GM18508 (cell line): ENCODE data around the gene NCKIPSD.

Experiments
- ATAC-seq: cut with Tn5 transposase; IDR thresholded peaks from one replicate; pipeline ENCODE4 v1.9.1; 2021; ENCODE audit warnings: moderate number of reproducible peaks; ENCODE audit not compliant: insufficient read depth, unreplicated experiment

Gene NCKIPSD

GRCh38 chr3:48697952-48698351, 12.2 kb upstream of the NCKIPSD start:
- no peak for ATAC-seq

- no peak for ATAC-seq
These were observed 10.9 kb upstream of the NCKIPSD start for GRCh38 chr3:48696601-48697000.

GRCh38 chr3:48696156-48696555, 10.4 kb upstream of the NCKIPSD start:
- ATAC-seq = no peak

GRCh38 chr3:48695393-48695753, 9.7 kb upstream of the NCKIPSD start:
- no peak for ATAC-seq

GRCh38 chr3:48694610-48695392, 9.1 kb upstream of the NCKIPSD start:
- no peak for ATAC-seq

GRCh38 chr3:48693826-48694225, 8.1 kb upstream of the NCKIPSD start:
- no peak for ATAC-seq

- ATAC-seq = no peak
These were observed 6.8 kb upstream of the NCKIPSD start for GRCh38 chr3:48692551-48692950.

GRCh38 chr3:48690846-48691458, 5.2 kb upstream of the NCKIPSD start:
- no peak for ATAC-seq

GRCh38 chr3:48689384-48689783, 3.7 kb upstream of the NCKIPSD start:
- ATAC-seq = no peak

GRCh38 chr3:48688737-48689075, 3.0 kb upstream of the NCKIPSD start:
- ATAC-seq = no peak

GRCh38 chr3:48688032-48688736, 2.5 kb upstream of the NCKIPSD start:
- no peak for ATAC-seq

GRCh38 chr3:48687220-48687678, 1.5 kb upstream of the NCKIPSD start:
- ATAC-seq = no peak

GRCh38 chr3:48686538-48687219, 964 bp upstream of the NCKIPSD start:
- ATAC-seq = no peak

- ATAC-seq = no peak
These were observed 467 bp downstream of the NCKIPSD start for GRCh38 chr3:48685293-48685602.

- ATAC-seq = no peak
These were observed 1.1 kb downstream of the NCKIPSD start for GRCh38 chr3:48684480-48685143.

GRCh38 chr3:48684054-48684349, 1.7 kb downstream of the NCKIPSD start:
- ATAC-seq = no peak

- ATAC-seq = no peak
These were observed 2.9 kb downstream of the NCKIPSD start for GRCh38 chr3:48682786-48683185.

GRCh38 chr3:48681974-48682610, 3.6 kb downstream of the NCKIPSD start:
- no peak for ATAC-seq

- ATAC-seq = no peak
These were observed 4.2 kb downstream of the NCKIPSD start for GRCh38 chr3:48681541-48681880.

GRCh38 chr3:48680811-48681540, 4.7 kb downstream of the NCKIPSD start:
- ATAC-seq = no peak
